HCT116 (cell line): ENCODE results near the gene FILIP1.

Experiments
- CEBPB ChIP-seq: IDR thresholded peaks from 2 replicates; pipeline ENCODE4 v1.6.1; 2012; ENCODE audit warnings: low read depth
- CTCF ChIP-seq, 3 experiments: fragments of 200-600 bp in 1 of 3; sonication (generic) in 1 of 3; IDR thresholded peaks in 2 of 3; conservative IDR thresholded peaks in 1 of 3; 2 replicates each; pipeline ENCODE4 v1.5.1; 2012 to 2017; ENCODE audit warnings: low read depth in 2 of 3, low read length in 2 of 3, antibody characterized with exemption in 1 of 3, borderline replicate concordance in 1 of 3, control low read depth in 1 of 3, mild to moderate bottlenecking in 1 of 3, mixed read lengths in 1 of 3, mixed run types in 1 of 3, moderate library complexity in 1 of 3; ENCODE audit not compliant: insufficient read depth in 1 of 3
- EZH2 ChIP-seq: fragments of 200-600 bp; sonication (generic); IDR thresholded peaks from 2 replicates; pipeline ENCODE4 v1.6.1; 2017; ENCODE audit warnings: antibody characterized with exemption, mixed run types
- EZH2phosphoT487 ChIP-seq: fragments of 200-600 bp; IDR thresholded peaks from 2 replicates; pipeline ENCODE4 v1.6.1; 2018; ENCODE audit warnings: antibody characterized with exemption, borderline replicate concordance
- JUND ChIP-seq: IDR thresholded peaks from 2 replicates; pipeline ENCODE4 v1.6.1; 2012
- POLR2A ChIP-seq: IDR thresholded peaks from 2 replicates; pipeline ENCODE4 v1.7.0; 2011; ENCODE audit warnings: borderline replicate concordance; ENCODE audit not compliant: insufficient read depth, insufficient read length; ENCODE audit errors: extremely low read depth
- POLR2AphosphoS5 ChIP-seq: IDR thresholded peaks from 2 replicates; pipeline ENCODE4 v1.6.1; 2011; ENCODE audit warnings: mild to moderate bottlenecking, low read depth, low read length, moderate library complexity
- RAD21 ChIP-seq: IDR thresholded peaks from 2 replicates; pipeline ENCODE4 v1.6.1; 2012; ENCODE audit warnings: low read depth, mild to moderate bottlenecking
- REST ChIP-seq: IDR thresholded peaks from 2 replicates; pipeline ENCODE4 v1.6.1; 2012; ENCODE audit warnings: low read depth
- SP1 ChIP-seq: IDR thresholded peaks from 2 replicates; pipeline ENCODE4 v1.6.1; 2012; ENCODE audit warnings: low read depth
- YY1 ChIP-seq: IDR thresholded peaks from 2 replicates; pipeline ENCODE4 v1.6.1; 2011; ENCODE audit warnings: low read length, low read depth, moderate library complexity, mild to moderate bottlenecking; ENCODE audit not compliant: insufficient replicate concordance; ENCODE audit errors: extremely low read depth

- no peak for TF ChIP-seq POLR2AphosphoS5
- TF ChIP-seq RAD21: no peak
- no peak for TF ChIP-seq CTCF (IDR thresholded peaks at IDR 0.05 in 2 of 3, conservative IDR thresholded peaks at IDR 0.05 in 1 of 3; ENCODE audit: borderline replicate concordance in 1 of 3, insufficient read depth in 1 of 3, low read depth in 2 of 3, low read length in 2 of 3)
- no peak for TF ChIP-seq CEBPB
- no peak for TF ChIP-seq JUND
- no peak for TF ChIP-seq EZH2phosphoT487
- no peak for TF ChIP-seq EZH2
- TF ChIP-seq SP1: no peak
- TF ChIP-seq POLR2A: no peak
- no peak for TF ChIP-seq REST
- no peak for TF ChIP-seq YY1
These were observed 56.7 kb downstream of the FILIP1 start for GRCh38 chr6:75436869-75437268.
